ENCODE results near the gene NRROS. TPM values are rescaled to one million over a fixed set of nuclear protein-coding genes. Genes with fewer than 3 reads are reported as not detected.
"Not testable (repeated sequence)": the region's sequence is repeated elsewhere in the genome, so short reads cannot be mapped to it uniquely, and the experiment has no call there.

NRROS gene
- total and polyA plus RNA-seq, 7 donors, result 0.60 to 7.5 (median 5.8) TPM

DNA sequence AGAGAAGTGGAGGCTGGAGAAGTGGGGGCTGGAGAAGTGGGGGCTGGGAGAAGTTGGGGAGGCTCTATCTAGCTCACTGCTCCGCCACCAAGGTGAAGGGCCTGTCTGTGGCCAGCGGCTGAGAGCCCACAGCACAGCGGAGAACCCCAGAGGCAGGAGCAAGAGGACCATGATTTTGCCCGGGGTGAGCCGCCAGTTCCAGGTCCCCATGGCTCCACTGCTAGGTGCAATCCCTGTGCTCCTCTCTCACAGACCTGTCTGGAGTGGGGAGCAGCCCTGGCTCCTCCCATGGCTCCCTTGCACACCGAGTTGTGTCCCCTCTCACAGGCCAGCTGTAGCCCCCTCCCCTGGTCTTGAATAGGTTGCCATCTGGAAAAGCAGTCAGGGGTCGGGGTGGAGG is 4.7 kb upstream of the NRROS start:
- WGBS, 2 donors, result 77 to 85% methylated on average over 7 of the region's 7 CpGs
- Histone ChIP-seq H3K36me3 (no peaks in the 10 kb centered on the region), H3K4me3 (no peak overlapping the region), H3K9me3 (no peaks in the 10 kb centered on the region), H3K27ac (peak overlapping the region in 1 of 4 donors; percentile 28), H3K27me3 (peaks cover under 1 to 2% (median 2%) of the 10 kb centered on the region in 3 donors), H3K4me1 (peaks cover 0 to 36% (median 24%) of the 10 kb centered on the region in 4 donors)
- no peak for DNase-seq
- TF ChIP-seq POLR2A (IDR thresholded peaks at IDR 0.05) (no peak), EP300 (IDR thresholded peaks at IDR 0.05) (no peak), POLR2AphosphoS5 (IDR thresholded peaks at IDR 0.05) (no peak)
- TF ChIP-seq, protein P1, sequence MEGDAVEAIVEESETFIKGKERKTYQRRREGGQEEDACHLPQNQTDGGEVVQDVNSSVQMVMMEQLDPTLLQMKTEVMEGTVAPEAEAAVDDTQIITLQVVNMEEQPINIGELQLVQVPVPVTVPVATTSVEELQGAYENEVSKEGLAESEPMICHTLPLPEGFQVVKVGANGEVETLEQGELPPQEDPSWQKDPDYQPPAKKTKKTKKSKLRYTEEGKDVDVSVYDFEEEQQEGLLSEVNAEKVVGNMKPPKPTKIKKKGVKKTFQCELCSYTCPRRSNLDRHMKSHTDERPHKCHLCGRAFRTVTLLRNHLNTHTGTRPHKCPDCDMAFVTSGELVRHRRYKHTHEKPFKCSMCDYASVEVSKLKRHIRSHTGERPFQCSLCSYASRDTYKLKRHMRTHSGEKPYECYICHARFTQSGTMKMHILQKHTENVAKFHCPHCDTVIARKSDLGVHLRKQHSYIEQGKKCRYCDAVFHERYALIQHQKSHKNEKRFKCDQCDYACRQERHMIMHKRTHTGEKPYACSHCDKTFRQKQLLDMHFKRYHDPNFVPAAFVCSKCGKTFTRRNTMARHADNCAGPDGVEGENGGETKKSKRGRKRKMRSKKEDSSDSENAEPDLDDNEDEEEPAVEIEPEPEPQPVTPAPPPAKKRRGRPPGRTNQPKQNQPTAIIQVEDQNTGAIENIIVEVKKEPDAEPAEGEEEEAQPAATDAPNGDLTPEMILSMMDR (IDR thresholded peaks at IDR 0.05), result no peak
- intact Hi-C loops (cut with DNase I), result no loop called here

DNA sequence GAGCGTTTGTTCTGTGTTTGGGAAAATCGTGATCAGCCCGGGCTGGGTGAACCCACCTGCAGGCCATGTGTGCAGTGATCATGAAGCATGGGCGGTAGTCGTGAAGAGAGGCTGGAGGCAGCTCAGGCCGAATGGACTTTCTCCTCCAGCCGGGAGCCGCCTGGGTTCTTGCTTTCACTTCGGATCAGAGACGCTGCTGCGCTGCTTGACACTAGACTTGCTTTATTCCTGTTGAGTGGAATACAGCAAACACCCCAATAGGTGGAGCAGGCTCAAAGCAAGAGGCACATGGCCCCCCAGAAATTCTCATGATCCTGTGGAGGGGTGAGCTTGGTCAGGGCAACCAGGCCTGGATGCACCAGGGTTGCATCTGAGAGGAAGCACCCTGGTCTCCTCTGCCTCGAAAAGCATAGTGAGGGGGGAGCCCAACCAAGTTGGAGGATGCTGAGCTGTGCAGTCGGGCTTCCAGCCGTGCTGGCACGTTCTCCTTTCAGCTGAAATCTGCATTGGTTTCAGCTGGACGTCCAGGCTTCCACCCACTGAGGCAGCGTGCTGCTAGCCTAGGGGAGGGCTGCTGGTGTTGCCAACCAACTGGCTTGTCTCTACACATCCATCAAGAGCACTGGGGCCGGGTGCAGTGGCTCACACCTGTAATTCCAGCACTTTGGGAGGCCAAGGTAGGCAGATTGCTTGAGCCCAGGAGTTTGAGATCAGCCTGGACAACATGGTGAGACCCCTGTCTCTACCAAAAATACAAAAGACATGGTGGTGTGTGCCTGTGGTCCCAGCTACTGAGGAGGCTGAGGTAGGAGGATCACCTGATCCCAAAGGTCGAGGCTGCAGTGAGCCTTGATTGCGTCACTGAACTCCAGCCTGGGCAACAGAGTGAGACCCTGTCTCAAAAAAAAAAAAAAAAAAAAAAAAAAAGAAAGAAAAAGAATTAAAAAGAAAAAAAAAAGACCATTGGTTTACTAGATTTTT is 2.8 kb upstream of the NRROS start:
- no peaks in the 10 kb centered on the region for H3K36me3 ChIP-seq
- no peak for DNase-seq
- peak overlapping the region in 2 of 4 donors; percentile 0 to 4 for H3K27ac ChIP-seq
- H3K4me1 ChIP-seq, result peaks cover 0 to 30% (median 23%) of the 10 kb centered on the region in 4 donors
- H3K9me3 ChIP-seq, result no peaks in the 10 kb centered on the region
- H3K27me3 ChIP-seq, result peaks cover 2 to 9% (median 4%) of the 10 kb centered on the region in 3 donors
- 76 to 79% methylated on average over 20 of the region's 20 CpGs for WGBS, 2 donors
- no peak for TF ChIP-seq POLR2A (IDR thresholded peaks at IDR 0.05)
- intact Hi-C loops (cut with DNase I), result no loop called here
- H3K4me3 ChIP-seq, result no peak overlapping the region

DNA sequence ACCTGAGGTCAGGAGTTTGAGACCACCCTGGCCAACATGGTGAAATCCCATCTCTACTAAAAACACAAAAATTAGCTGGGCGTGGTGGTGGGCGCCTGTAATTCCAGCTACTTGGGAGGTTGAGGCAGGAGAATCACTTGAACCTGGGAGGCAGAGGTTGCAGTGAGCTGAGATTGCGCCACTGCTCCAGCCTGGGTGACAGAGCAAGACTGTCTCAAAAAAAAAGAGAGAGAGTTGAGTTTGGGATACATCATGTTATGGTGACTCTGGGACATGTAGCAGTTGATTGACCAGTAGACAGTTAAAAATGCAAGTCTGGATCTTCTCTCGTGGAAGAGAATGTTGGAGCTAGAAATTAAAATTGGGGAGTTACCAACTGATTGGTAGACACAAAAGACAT is 1.6 kb upstream of the NRROS start:
- H3K9me3 ChIP-seq; DNase-seq; H3K36me3 ChIP-seq; H3K27me3 ChIP-seq; H3K27ac ChIP-seq; intact Hi-C loops (cut with DNase I); H3K4me3 ChIP-seq: not testable (repeated sequence)
- peaks cover 0 to 19% (median 17%) of the 10 kb centered on the region in 4 donors for H3K4me1 ChIP-seq
- 89 to 93% methylated on average over 4 of the region's 4 CpGs for WGBS, 2 donors

DNA sequence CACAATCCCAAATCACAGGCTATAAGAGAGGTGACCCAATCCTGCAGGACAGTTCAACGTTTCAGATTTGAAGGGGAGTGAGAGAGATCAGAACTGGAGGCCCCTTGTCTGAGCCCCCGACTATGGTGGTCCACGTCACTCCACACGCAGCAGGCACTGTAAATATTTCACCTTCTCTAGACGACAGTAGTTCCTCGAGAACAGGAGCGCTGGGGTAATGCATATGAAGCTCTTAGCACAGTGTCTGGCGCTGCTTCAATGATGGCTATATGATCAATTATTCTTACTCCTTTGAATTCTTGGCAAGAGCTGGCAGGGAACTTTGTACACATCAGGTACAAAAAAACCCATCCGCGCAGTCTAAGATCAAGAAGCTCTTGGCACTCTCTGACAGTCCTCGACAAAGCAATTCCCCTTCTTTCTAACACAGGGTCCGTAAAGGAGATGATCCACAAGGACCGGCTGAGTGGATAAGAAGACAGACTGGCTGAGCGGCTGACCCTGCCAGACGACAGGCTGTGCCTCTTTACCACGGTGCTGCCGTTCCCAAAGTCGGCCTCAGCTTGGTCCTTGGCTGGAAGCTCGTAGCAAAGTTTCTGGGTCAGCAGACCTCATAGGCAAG is 522 bp upstream of the NRROS start:
- DNase-seq, result no peak
- TF ChIP-seq POLR2AphosphoS5 (IDR thresholded peaks at IDR 0.05) (no peak), POLR2A (IDR thresholded peaks at IDR 0.05) (no peak), EP300 (IDR thresholded peaks at IDR 0.05) (no peak)
- TF ChIP-seq, protein P1 (IDR thresholded peaks at IDR 0.05), result no peak
- WGBS, 2 donors, result 20 to 32% methylated on average over 19 of the region's 19 CpGs
- Histone ChIP-seq H3K27ac (peak overlapping the region; percentile 63 to 85 (median 71)), H3K36me3 (no peaks in the 10 kb centered on the region), H3K9me3 (no peaks in the 10 kb centered on the region), H3K4me1 (peaks cover 0 to 13% (median 11%) of the 10 kb centered on the region in 4 donors), H3K4me3 (peak overlapping the region; percentile 17 to 63 (median 52)), H3K27me3 (peaks cover 2 to 9% (median 4%) of the 10 kb centered on the region in 3 donors)
- intact Hi-C loops (cut with DNase I), result no loop called here

DNA sequence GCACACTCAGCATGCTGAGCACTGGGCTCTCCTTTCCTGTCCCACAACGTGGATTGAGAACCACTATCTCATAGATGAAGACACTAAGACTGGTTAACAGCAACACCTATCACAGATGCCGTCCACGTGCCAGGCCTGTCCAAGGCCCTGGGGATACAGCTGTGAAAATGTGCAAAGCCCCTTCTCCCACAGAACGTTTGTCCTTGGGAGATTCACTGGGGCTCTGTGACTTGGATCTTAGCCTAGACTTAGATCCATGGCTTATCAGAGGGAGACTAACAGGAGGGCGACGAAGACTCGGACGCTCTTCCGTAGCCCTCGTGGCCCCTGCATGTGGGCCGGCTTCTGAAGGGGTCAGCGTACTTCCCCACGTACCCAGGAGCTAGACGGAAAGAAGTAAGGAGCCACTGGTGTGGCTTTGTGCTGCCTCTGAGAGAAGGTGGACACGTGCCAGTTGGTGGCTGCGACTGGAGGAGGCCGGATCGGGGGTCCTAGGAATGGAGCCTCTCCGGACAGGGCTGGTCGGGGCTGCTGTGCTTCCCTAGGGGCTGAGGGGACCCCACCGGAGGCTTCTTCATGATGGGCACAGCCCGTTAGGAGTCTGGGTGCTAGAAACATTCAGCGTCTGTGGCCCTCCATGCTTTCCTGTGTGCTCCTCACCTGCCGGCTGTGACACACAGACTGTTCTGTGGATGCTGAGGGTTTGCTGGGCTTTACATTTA is 964 bp downstream of the NRROS start:
- intact Hi-C loops (cut with DNase I), result no loop called here

More for the DNA sequence above, 964 bp downstream of the NRROS start:
- Histone ChIP-seq H3K9me3 (no peaks in the 10 kb centered on the region), H3K27me3 (peaks cover 2 to 9% (median 4%) of the 10 kb centered on the region in 3 donors), H3K27ac (peak overlapping the region; percentile 63 to 85 (median 71)), H3K36me3 (no peaks in the 10 kb centered on the region), H3K4me1 (peaks cover 0 to 13% (median 11%) of the 10 kb centered on the region in 4 donors), H3K4me3 (peak overlapping the region; percentile 17 to 63 (median 52))
- no peak for TF ChIP-seq POLR2AphosphoS5 (IDR thresholded peaks at IDR 0.05)
- TF ChIP-seq EP300 (IDR thresholded peaks at IDR 0.05), result no peak
- TF ChIP-seq, protein P1 (IDR thresholded peaks at IDR 0.05), result no peak
- WGBS, 2 donors, result 47 to 76% methylated on average over 24 of the region's 24 CpGs
- no peak for DNase-seq
